Sigmoid colon (tissue), 4 donors: ENCODE results near the gene CEP152.

ENCODE experiments used
- CTCF ChIP-seq, 4 experiments: fragments of 450-650 bp in 3 of 4; fragments of 200-600 bp in 1 of 4; IDR thresholded peaks; one replicate each; pipeline ENCODE4 v1.5.1; 2016 to 2019; ENCODE audit warnings: antibody characterized with exemption in 4 of 4, mild to moderate bottlenecking in 3 of 4, moderate library complexity in 2 of 4
- EP300 ChIP-seq, 4 donors: sonication (generic); formaldehyde crosslinking; IDR thresholded peaks; one replicate each; pipeline ENCODE4 v1.6.1; 2017; ENCODE audit warnings: antibody characterized with exemption in 4 of 4
- POLR2A ChIP-seq, 2 donors: fragments of 450-650 bp; IDR thresholded peaks; one replicate each; pipeline ENCODE4 v1.6.1; 2016; ENCODE audit warnings: antibody characterized with exemption in 2 of 2, mild to moderate bottlenecking in 2 of 2, moderate library complexity in 2 of 2
- POLR2AphosphoS5 ChIP-seq, 4 donors: sonication (generic); formaldehyde crosslinking; IDR thresholded peaks; one replicate each; pipeline ENCODE4 v1.6.1; 2017; ENCODE audit warnings: antibody characterized with exemption in 4 of 4

GRCh38 chr15:48823706-48824105 is 12.8 kb upstream of the CEP152 start:
- no peak for TF ChIP-seq CTCF (IDR thresholded peaks at IDR 0.05)
- TF ChIP-seq EP300 (IDR thresholded peaks at IDR 0.05), result no peak
- TF ChIP-seq POLR2A (IDR thresholded peaks at IDR 0.05), result no peak
- no peak for TF ChIP-seq POLR2AphosphoS5 (IDR thresholded peaks at IDR 0.05)
